H1 (cell line): ENCODE data around the gene NLN. TPM values are rescaled to one million over a fixed set of nuclear protein-coding genes. Genes with fewer than 3 reads are reported as not detected.

Experiments used
- CEBPB ChIP-seq: IDR thresholded peaks from 2 replicates; pipeline ENCODE4 v1.6.1; 2012; ENCODE audit warnings: low read depth, low read length
- polyA plus RNA-seq, 7 experiments: library from polyadenylated mRNA; depleted of rRNA in 3 of 7; stranded (reverse) in 5 of 7; unstranded in 2 of 7; fragments of >200 nt in 5 of 7; fragments of 200-250 nt in 2 of 7; gene quantifications; 1 replicate in 5 of 7; 2 replicates in 1 of 7; 4 replicates in 1 of 7; pipeline versions ENCODE4 v1.2.1 to v1.2.3, GENCODE V29; 2011 to 2013; ENCODE audit warnings: missing spikeins in 2 of 7, mixed read lengths in 2 of 7
- total RNA-seq: library from RNA; stranded (reverse); fragmentation: NEBNext Ultra II Directional; extraction: Animal tissue kit (Norgen Biotek cat#: 25700); gene quantifications from 2 replicates; pipeline ENCODE4 v1.2.1, GENCODE V29; 2021
- TF ChIP-seq, protein P1 (sequence below): fragments of 300-600 bp; sonication (generic); IDR thresholded peaks from 2 replicates; pipeline ENCODE4 v1.7.1; 2012; ENCODE audit warnings: low read length, moderate library complexity, mild to moderate bottlenecking, inconsistent platforms; ENCODE audit not compliant: insufficient replicate concordance

Gene NLN
- total and polyA plus RNA-seq, 2 of the 8 experiments (the other 6 are each of a cell fraction or from before 2014, with no cell fraction given) = 46.7 to 192 TPM

DNA sequence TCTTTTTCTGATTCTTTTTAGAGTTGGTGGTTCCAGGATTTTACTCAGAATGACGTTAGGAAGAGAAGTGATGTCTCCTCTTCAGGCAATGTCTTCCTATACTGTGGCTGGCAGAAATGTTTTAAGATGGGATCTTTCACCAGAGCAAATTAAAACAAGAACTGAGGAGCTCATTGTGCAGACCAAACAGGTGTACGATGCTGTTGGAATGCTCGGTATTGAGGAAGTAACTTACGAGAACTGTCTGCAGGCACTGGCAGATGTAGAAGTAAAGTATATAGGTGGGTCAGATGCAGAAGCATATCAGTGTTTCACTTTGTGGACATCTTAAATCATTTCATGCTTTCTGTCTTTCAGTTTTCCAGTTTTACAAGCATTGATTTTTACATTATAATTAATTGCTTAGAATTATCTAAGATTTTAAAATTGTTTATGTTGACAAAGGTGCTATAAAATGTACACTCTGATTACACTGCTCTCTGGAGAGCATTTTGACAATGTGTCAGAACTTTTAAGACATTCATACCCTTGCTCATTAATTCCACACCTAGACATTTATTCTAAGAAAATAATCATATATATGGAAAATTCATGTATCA is 36.6 kb downstream of the NLN start (continued):
- TF ChIP-seq, protein P1, sequence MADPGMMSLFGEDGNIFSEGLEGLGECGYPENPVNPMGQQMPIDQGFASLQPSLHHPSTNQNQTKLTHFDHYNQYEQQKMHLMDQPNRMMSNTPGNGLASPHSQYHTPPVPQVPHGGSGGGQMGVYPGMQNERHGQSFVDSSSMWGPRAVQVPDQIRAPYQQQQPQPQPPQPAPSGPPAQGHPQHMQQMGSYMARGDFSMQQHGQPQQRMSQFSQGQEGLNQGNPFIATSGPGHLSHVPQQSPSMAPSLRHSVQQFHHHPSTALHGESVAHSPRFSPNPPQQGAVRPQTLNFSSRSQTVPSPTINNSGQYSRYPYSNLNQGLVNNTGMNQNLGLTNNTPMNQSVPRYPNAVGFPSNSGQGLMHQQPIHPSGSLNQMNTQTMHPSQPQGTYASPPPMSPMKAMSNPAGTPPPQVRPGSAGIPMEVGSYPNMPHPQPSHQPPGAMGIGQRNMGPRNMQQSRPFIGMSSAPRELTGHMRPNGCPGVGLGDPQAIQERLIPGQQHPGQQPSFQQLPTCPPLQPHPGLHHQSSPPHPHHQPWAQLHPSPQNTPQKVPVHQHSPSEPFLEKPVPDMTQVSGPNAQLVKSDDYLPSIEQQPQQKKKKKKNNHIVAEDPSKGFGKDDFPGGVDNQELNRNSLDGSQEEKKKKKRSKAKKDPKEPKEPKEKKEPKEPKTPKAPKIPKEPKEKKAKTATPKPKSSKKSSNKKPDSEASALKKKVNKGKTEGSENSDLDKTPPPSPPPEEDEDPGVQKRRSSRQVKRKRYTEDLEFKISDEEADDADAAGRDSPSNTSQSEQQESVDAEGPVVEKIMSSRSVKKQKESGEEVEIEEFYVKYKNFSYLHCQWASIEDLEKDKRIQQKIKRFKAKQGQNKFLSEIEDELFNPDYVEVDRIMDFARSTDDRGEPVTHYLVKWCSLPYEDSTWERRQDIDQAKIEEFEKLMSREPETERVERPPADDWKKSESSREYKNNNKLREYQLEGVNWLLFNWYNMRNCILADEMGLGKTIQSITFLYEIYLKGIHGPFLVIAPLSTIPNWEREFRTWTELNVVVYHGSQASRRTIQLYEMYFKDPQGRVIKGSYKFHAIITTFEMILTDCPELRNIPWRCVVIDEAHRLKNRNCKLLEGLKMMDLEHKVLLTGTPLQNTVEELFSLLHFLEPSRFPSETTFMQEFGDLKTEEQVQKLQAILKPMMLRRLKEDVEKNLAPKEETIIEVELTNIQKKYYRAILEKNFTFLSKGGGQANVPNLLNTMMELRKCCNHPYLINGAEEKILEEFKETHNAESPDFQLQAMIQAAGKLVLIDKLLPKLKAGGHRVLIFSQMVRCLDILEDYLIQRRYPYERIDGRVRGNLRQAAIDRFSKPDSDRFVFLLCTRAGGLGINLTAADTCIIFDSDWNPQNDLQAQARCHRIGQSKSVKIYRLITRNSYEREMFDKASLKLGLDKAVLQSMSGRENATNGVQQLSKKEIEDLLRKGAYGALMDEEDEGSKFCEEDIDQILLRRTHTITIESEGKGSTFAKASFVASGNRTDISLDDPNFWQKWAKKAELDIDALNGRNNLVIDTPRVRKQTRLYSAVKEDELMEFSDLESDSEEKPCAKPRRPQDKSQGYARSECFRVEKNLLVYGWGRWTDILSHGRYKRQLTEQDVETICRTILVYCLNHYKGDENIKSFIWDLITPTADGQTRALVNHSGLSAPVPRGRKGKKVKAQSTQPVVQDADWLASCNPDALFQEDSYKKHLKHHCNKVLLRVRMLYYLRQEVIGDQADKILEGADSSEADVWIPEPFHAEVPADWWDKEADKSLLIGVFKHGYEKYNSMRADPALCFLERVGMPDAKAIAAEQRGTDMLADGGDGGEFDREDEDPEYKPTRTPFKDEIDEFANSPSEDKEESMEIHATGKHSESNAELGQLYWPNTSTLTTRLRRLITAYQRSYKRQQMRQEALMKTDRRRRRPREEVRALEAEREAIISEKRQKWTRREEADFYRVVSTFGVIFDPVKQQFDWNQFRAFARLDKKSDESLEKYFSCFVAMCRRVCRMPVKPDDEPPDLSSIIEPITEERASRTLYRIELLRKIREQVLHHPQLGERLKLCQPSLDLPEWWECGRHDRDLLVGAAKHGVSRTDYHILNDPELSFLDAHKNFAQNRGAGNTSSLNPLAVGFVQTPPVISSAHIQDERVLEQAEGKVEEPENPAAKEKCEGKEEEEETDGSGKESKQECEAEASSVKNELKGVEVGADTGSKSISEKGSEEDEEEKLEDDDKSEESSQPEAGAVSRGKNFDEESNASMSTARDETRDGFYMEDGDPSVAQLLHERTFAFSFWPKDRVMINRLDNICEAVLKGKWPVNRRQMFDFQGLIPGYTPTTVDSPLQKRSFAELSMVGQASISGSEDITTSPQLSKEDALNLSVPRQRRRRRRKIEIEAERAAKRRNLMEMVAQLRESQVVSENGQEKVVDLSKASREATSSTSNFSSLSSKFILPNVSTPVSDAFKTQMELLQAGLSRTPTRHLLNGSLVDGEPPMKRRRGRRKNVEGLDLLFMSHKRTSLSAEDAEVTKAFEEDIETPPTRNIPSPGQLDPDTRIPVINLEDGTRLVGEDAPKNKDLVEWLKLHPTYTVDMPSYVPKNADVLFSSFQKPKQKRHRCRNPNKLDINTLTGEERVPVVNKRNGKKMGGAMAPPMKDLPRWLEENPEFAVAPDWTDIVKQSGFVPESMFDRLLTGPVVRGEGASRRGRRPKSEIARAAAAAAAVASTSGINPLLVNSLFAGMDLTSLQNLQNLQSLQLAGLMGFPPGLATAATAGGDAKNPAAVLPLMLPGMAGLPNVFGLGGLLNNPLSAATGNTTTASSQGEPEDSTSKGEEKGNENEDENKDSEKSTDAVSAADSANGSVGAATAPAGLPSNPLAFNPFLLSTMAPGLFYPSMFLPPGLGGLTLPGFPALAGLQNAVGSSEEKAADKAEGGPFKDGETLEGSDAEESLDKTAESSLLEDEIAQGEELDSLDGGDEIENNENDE = no peak
- TF ChIP-seq CEBPB = no peak
